ENCODE data around the gene EMC7. TPM values are rescaled to one million over a fixed set of nuclear protein-coding genes. Genes with fewer than 3 reads are reported as not detected.

Gene EMC7
- total and polyA plus RNA-seq, 2 of the 13 experiments (the other 11 are each of a cell fraction or from before 2014, with no cell fraction given), result 46.8 to 113 TPM

- intact Hi-C loops (cut with micrococcal nuclease; ENCODE audit: unreplicated experiment) (no loop called here), in situ Hi-C loops (cut with HindIII; ENCODE audit: extremely low pct_ligation_motif_present, low pct_unique_long_range_greater_than_20kb) (no loop called here)
- H3K79me2 ChIP-seq (ENCODE audit: insufficient read depth, low read length), result no peaks in the 10 kb centered on the region
- H3K9ac ChIP-seq (ENCODE audit: insufficient read depth, low read depth, low read length), result no peak overlapping the region
- no peak overlapping the region for H3K27ac ChIP-seq (ENCODE audit: extremely low read length, insufficient read depth, low read length)
- no peaks in the 10 kb centered on the region for H3K36me3 ChIP-seq (replicated peaks in 1 of 2; ENCODE audit: control insufficient read depth in 1 of 2, insufficient read depth in 2 of 2, low read length in 2 of 2)
- no peak overlapping the region for H3K4me3 ChIP-seq (replicated peaks in 1 of 3; ENCODE audit: insufficient read depth in 1 of 3, low read depth in 2 of 3, low read length in 3 of 3)
- ChIA-PET CTCF (ENCODE audit: low intra/inter-chr PET ratio, low total read pairs) (no interaction called here), POLR2A (no interaction called here)
- DNase-seq (ENCODE audit: low spot score) (no peak), FAIRE-seq (no peak), ATAC-seq (no peak)
- no peaks in the 10 kb centered on the region; a peak in 2 of 5 replicates for H3K27me3 ChIP-seq (ENCODE audit: control insufficient read depth in 1 of 2, insufficient read depth in 2 of 2, low read length in 2 of 2)
- peaks cover 16% of the 10 kb centered on the region for H3K4me1 ChIP-seq (ENCODE audit: insufficient read depth, low read length)
- H2AFZ ChIP-seq (ENCODE audit: low read length), result no peak overlapping the region
- H4K20me1 ChIP-seq (ENCODE audit: insufficient read depth, low read length), result no peaks in the 10 kb centered on the region
- peaks cover 15% of the 10 kb centered on the region; the same call in 1 of the 2 replicates for H3K9me3 ChIP-seq (ENCODE audit: low read length)
- TF ChIP-seq ATRX (CRISPR knock-in tag; IDR thresholded peaks at IDR 0.05; ENCODE audit: borderline replicate concordance) (no peak), ZNF768 (CRISPR knock-in tag; IDR thresholded peaks at IDR 0.05) (no peak), THAP7 (CRISPR knock-in tag; IDR thresholded peaks at IDR 0.05) (no peak), RFX1 (IDR thresholded peaks at IDR 0.05) (no peak), RBM39 (IDR thresholded peaks at IDR 0.05; ENCODE audit: low read depth, low read length, poor library complexity, severe bottlenecking) (no peak), IRF2 (CRISPR knock-in tag; IDR thresholded peaks at IDR 0.05) (no peak), ZNF574 (CRISPR knock-in tag; IDR thresholded peaks at IDR 0.05) (no peak), ZNF326 (CRISPR knock-in tag; IDR thresholded peaks at IDR 0.05; ENCODE audit: borderline replicate concordance) (no peak), ZNF747 (CRISPR knock-in tag; IDR thresholded peaks at IDR 0.05; ENCODE audit: borderline replicate concordance) (no peak), HOXA9 (CRISPR knock-in tag; IDR thresholded peaks at IDR 0.05; ENCODE audit: borderline replicate concordance) (no peak), RAD21 (CRISPR knock-in tag; IDR thresholded peaks at IDR 0.05) (no peak), REST (IDR thresholded peaks at IDR 0.05; ENCODE audit: borderline replicate concordance in 1 of 2, low read depth in 1 of 2, low read length in 2 of 2) (no peak), ZNF773 (CRISPR knock-in tag; IDR thresholded peaks at IDR 0.05; ENCODE audit: borderline replicate concordance) (no peak), ZNF839 (CRISPR knock-in tag; IDR thresholded peaks at IDR 0.05; ENCODE audit: borderline replicate concordance) (no peak), TGIF2 (CRISPR knock-in tag; IDR thresholded peaks at IDR 0.05) (no peak), PHF20 (CRISPR knock-in tag; IDR thresholded peaks at IDR 0.05) (no peak)
- 80% methylated on average over 15 of the region's 16 CpGs for WGBS (ENCODE audit: low lambda C conversion rate)
- BruUV-seq (replicated peaks), result no TSS peak
- no peak overlapping the region for H3K4me2 ChIP-seq (ENCODE audit: low read depth, low read length)
Observed at GRCh38 chr15:34046471-34047145, 55.1 kb downstream of the EMC7 start.

All from HepG2 (cell line).